Keratinocyte (primary cell): ENCODE data around the gene SERGEF. TPM values are rescaled to one million over a fixed set of nuclear protein-coding genes. Genes with fewer than 3 reads are reported as not detected.

Experiments used
- DNase-seq: peaks from one replicate; pipeline ENCODE4 v3.0.0-alpha.2; 2011; ENCODE audit warnings: low read depth, missing footprints, low spot score
- FAIRE-seq: peaks from 2 replicates; lab custom pipeline; 2011; peaks lifted over from hg19 to GRCh38; lab: Jason Lieb, UNC
- H2AFZ ChIP-seq: 2 replicates; pipeline ENCODE4 v1.6.0; 2012; ENCODE audit warnings: low read length, control low read depth, inconsistent platforms; ENCODE audit not compliant: control insufficient read depth
- H3K27ac ChIP-seq: 2 replicates; pipeline ENCODE4 v1.5.1; 2011; ENCODE audit warnings: low read length; ENCODE audit not compliant: control insufficient read depth, insufficient read depth
- H3K27me3 ChIP-seq: 3 replicates; pipeline ENCODE4 v1.6.0; 2011; ENCODE audit warnings: low read length; ENCODE audit not compliant: control insufficient read depth, insufficient read depth; ENCODE audit errors: extremely low read depth
- H3K36me3 ChIP-seq, 2 experiments: 2 replicates in 1 of 2; 3 replicates in 1 of 2; pipeline ENCODE4 v1.5.1; 2011; ENCODE audit warnings: low read length in 2 of 2, mild to moderate bottlenecking in 1 of 2; ENCODE audit not compliant: control insufficient read depth in 2 of 2, insufficient read depth in 2 of 2; ENCODE audit errors: extremely low read depth in 1 of 2
- H3K4me1 ChIP-seq: 3 replicates; pipeline ENCODE4 v1.5.1; 2011; ENCODE audit warnings: low read length; ENCODE audit not compliant: control insufficient read depth, insufficient read depth; ENCODE audit errors: extremely low read depth
- H3K4me2 ChIP-seq: 3 replicates; pipeline ENCODE4 v1.6.0; 2011; ENCODE audit warnings: low read depth, low read length; ENCODE audit not compliant: control insufficient read depth, insufficient read depth; ENCODE audit errors: extremely low read depth
- H3K4me3 ChIP-seq, 3 experiments: fragments of 200-600 bp in 1 of 3; sonication (generic) in 1 of 3; 2 replicates in 2 of 3; 3 replicates in 1 of 3; pipeline ENCODE4 v1.5.1; 2011 to 2016; ENCODE audit warnings: low read length in 3 of 3, mild to moderate bottlenecking in 3 of 3, control low read depth in 2 of 3, inconsistent platforms in 1 of 3, low read depth in 1 of 3, mixed read lengths in 1 of 3, mixed run types in 1 of 3, moderate library complexity in 1 of 3; ENCODE audit not compliant: control insufficient read depth in 2 of 3, insufficient read depth in 2 of 3; ENCODE audit errors: extremely low read depth in 1 of 3
- H3K79me2 ChIP-seq: 2 replicates; pipeline ENCODE4 v1.6.0; 2012; ENCODE audit warnings: low read length; ENCODE audit not compliant: control insufficient read depth, insufficient read depth
- H3K9ac ChIP-seq: 3 replicates; pipeline ENCODE4 v1.6.0; 2011; ENCODE audit warnings: low read length; ENCODE audit not compliant: control insufficient read depth, insufficient read depth; ENCODE audit errors: extremely low read depth
- H3K9me1 ChIP-seq: 3 replicates; pipeline ENCODE4 v1.6.0; 2011; ENCODE audit warnings: low read length; ENCODE audit not compliant: control insufficient read depth, insufficient read depth; ENCODE audit errors: extremely low read depth
- H3K9me3 ChIP-seq: 2 replicates; pipeline ENCODE4 v1.5.1; 2012; ENCODE audit warnings: low read depth, low read length; ENCODE audit not compliant: control insufficient read depth
- H4K20me1 ChIP-seq: 3 replicates; pipeline ENCODE4 v1.6.0; 2011; ENCODE audit warnings: low read length; ENCODE audit not compliant: control insufficient read depth, insufficient read depth; ENCODE audit errors: extremely low read depth
- CTCF ChIP-seq, 3 experiments: IDR thresholded peaks in 1 of 3; conservative IDR thresholded peaks in 1 of 3; optimal IDR thresholded peaks in 1 of 3; 2 replicates in 2 of 3; 3 replicates in 1 of 3; pipeline versions ENCODE3 to v1.5.1; 2011; ENCODE audit warnings: low read length in 3 of 3, mild to moderate bottlenecking in 3 of 3, moderate library complexity in 2 of 3, control low read depth in 1 of 3, inconsistent platforms in 1 of 3; ENCODE audit not compliant: insufficient read depth in 2 of 3; ENCODE audit errors: extremely low read depth in 1 of 3
- EZH2 ChIP-seq: IDR thresholded peaks from one replicate; pipeline ENCODE4 v1.6.1; 2012; ENCODE audit warnings: inconsistent platforms, mild to moderate bottlenecking, low read length, moderate library complexity
- dilution Hi-C: fragments of 300-500 bp; cut with MboI; formaldehyde crosslinking; loops from one replicate; pipeline ENCODE4 v1.7.0; 2020; ENCODE audit warnings: low sequenced_read_pairs; ENCODE audit not compliant: extremely low pct_ligation_motif_present
- polyA plus RNA-seq, 5 experiments: library from polyadenylated mRNA; depleted of rRNA in 3 of 5; stranded (reverse) in 3 of 5; stranded (forward) in 1 of 5; unstranded in 1 of 5; fragments of >200 nt; gene quantifications; 1 replicate in 1 of 5; 2 replicates in 3 of 5; 3 replicates in 1 of 5; pipeline versions ENCODE4 v1.2.1 to v1.2.3, GENCODE V29; 2011 to 2012; ENCODE audit warnings: missing spikeins in 2 of 5, low read depth in 1 of 5, low replicate concordance in 1 of 5

Gene SERGEF
- polyA plus RNA-seq, 1 donor (not counting 4 experiments of a cell fraction or from before 2014, with no cell fraction given), result 15.6 TPM

GRCh38 chr11:17846852-17847453 lies 165.9 kb downstream of the SERGEF start:
- no peak overlapping the region for H3K4me2 ChIP-seq
- dilution Hi-C loops, result no loop called here

GRCh38 chr11:17845431-17845881 lies 167.4 kb downstream of the SERGEF start:
- Histone ChIP-seq H3K4me3 (no peak overlapping the region), H3K79me2 (no peaks in the 10 kb centered on the region), H3K27ac (peak overlapping the region; percentile 57), H3K9me1 (no peaks in the 10 kb centered on the region), H3K27me3 (no peaks in the 10 kb centered on the region), H3K4me1 (peaks cover 13% of the 10 kb centered on the region), H3K36me3 (no peaks in the 10 kb centered on the region), H2AFZ (no peak overlapping the region), H3K9me3 (no peaks in the 10 kb centered on the region), H4K20me1 (no peaks in the 10 kb centered on the region), H3K4me2 (peak overlapping the region; percentile 17), H3K9ac (no peak overlapping the region)
- no peak for TF ChIP-seq EZH2
- TF ChIP-seq CTCF (optimal IDR thresholded peaks at IDR 0.05 in 1 of 3, IDR thresholded peaks at IDR 0.05 in 1 of 3, conservative IDR thresholded peaks at IDR 0.05 in 1 of 3; ENCODE audit: extremely low read depth in 1 of 3, insufficient read depth in 2 of 3, low read length in 3 of 3), result no peak
- dilution Hi-C loops, result no loop called here
- DNase-seq, result no peak
- no peak for FAIRE-seq

More at GRCh38 chr11:17846852-17847453, 165.9 kb downstream of the SERGEF start:
- H3K27me3 ChIP-seq, result no peaks in the 10 kb centered on the region
- no peaks in the 10 kb centered on the region for H3K36me3 ChIP-seq
- FAIRE-seq (no peak), DNase-seq (no peak)
- no peak overlapping the region for H3K4me3 ChIP-seq
- no peak overlapping the region for H3K9ac ChIP-seq
- TF ChIP-seq CTCF (optimal IDR thresholded peaks at IDR 0.05 in 1 of 3, IDR thresholded peaks at IDR 0.05 in 1 of 3, conservative IDR thresholded peaks at IDR 0.05 in 1 of 3; ENCODE audit: extremely low read depth in 1 of 3, insufficient read depth in 2 of 3, low read length in 3 of 3) (peak; percentile 40 to 59 (median 40)), EZH2 (no peak)
- peaks cover 13% of the 10 kb centered on the region for H3K4me1 ChIP-seq
- H2AFZ ChIP-seq, result no peak overlapping the region
- no peaks in the 10 kb centered on the region for H3K9me1 ChIP-seq
- H3K27ac ChIP-seq, result no peak overlapping the region
- H4K20me1 ChIP-seq, result no peaks in the 10 kb centered on the region
- no peaks in the 10 kb centered on the region for H3K79me2 ChIP-seq
- H3K9me3 ChIP-seq, result no peaks in the 10 kb centered on the region
